ACC112 (cell line): Measurements from ENCODE around the gene ELP2.
"Not testable (repeated sequence)": the region's sequence is repeated elsewhere in the genome, so short reads cannot be mapped to it uniquely, and the experiment has no call there.

Source experiments
- H2AFZ ChIP-seq: fragments of 200-600 bp; sonication (generic); one replicate; pipeline ENCODE4 v1.6.0; 2017; ENCODE audit warnings: antibody characterized with exemption, low read length; ENCODE audit not compliant: unreplicated experiment
- H3K27ac ChIP-seq: fragments of 200-600 bp; sonication (generic); 2 replicates; pipeline ENCODE4 v1.5.1; 2014; ENCODE audit warnings: low read depth, mild to moderate bottlenecking, antibody characterized with exemption, low read length, moderate library complexity
- H3K27me3 ChIP-seq: fragments of 200-600 bp; sonication (generic); 2 replicates; pipeline ENCODE4 v1.6.1; 2014; ENCODE audit warnings: mild to moderate bottlenecking, antibody characterized with exemption, low read length, moderate library complexity, mixed read lengths; ENCODE audit not compliant: insufficient read depth
- H3K36me3 ChIP-seq: fragments of 200-600 bp; sonication (generic); 2 replicates; pipeline ENCODE4 v1.6.1; 2016; ENCODE audit warnings: mild to moderate bottlenecking, antibody characterized with exemption, low read length, moderate library complexity, mixed read lengths; ENCODE audit not compliant: insufficient read depth
- H3K4me1 ChIP-seq: fragments of 200-600 bp; sonication (generic); one replicate; pipeline ENCODE4 v1.6.1; 2016; ENCODE audit warnings: low read length, mixed read lengths; ENCODE audit not compliant: insufficient read depth, unreplicated experiment, control insufficient read depth
- H3K4me3 ChIP-seq: fragments of 200-600 bp; sonication (generic); 2 replicates; pipeline ENCODE4 v1.5.1; 2014; ENCODE audit warnings: mild to moderate bottlenecking, low read depth, low read length
- H3K79me2 ChIP-seq: fragments of 200-600 bp; sonication (generic); one replicate; pipeline ENCODE4 v1.6.0; 2016; ENCODE audit warnings: low read length; ENCODE audit not compliant: control insufficient read depth, unreplicated experiment, insufficient read depth

Gene ELP2, protein sequence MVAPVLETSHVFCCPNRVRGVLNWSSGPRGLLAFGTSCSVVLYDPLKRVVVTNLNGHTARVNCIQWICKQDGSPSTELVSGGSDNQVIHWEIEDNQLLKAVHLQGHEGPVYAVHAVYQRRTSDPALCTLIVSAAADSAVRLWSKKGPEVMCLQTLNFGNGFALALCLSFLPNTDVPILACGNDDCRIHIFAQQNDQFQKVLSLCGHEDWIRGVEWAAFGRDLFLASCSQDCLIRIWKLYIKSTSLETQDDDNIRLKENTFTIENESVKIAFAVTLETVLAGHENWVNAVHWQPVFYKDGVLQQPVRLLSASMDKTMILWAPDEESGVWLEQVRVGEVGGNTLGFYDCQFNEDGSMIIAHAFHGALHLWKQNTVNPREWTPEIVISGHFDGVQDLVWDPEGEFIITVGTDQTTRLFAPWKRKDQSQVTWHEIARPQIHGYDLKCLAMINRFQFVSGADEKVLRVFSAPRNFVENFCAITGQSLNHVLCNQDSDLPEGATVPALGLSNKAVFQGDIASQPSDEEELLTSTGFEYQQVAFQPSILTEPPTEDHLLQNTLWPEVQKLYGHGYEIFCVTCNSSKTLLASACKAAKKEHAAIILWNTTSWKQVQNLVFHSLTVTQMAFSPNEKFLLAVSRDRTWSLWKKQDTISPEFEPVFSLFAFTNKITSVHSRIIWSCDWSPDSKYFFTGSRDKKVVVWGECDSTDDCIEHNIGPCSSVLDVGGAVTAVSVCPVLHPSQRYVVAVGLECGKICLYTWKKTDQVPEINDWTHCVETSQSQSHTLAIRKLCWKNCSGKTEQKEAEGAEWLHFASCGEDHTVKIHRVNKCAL

DNA sequence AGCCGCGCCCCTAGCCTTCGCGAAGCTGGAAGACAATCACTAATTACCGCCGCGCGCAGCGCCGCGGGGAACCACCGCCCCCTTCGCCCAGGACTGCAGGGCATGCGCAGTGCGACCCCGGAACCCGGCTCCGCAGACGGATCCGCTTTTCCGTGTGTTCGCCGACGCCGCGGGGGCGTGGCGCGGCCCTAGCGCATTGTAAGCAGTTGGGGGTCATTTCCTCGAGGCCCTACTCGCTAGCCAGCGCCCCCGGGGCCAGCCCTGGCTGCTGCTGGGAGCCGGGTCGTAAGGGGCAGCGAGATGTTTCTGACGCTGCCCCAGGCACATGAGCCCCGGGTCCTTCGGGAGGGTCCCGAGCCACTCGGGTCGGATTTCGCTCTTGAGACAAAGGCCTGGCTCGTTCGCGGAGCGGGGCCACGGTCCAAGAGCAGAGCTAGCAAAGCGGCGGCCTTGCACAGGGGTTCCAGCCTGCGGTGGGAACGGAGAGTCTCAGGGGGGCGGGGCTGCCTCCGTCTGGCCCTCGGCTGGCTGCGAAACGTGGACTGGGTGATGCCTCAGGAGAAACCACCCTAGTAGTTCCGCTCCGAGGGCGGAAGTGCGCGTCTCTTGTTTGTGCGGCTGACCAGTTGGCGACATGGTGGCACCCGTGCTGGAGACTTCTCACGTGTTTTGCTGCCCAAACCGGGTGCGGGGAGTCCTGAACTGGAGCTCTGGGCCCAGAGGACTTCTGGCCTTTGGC lies at the start of gene ELP2, which contains the start of gene SLC39A6:
Gene ELP2 (plus strand): TSS at position 600 of the 739 bp plus-strand sequence. CDS start 35 bp downstream, at position 635.
Gene SLC39A6 (minus strand): TSS at position 41 of the 739 bp plus-strand sequence. CDS start 2,333 bp downstream, outside the sequence.
- Histone ChIP-seq H3K79me2 (peaks cover 57% of the 10 kb centered on the region), H2AFZ (peak within 1 kb of the TSS; percentile 100), H3K4me1 (peaks cover 17% of the 10 kb centered on the region), H3K27me3 (no peaks in the 10 kb centered on the region), H3K27ac (peak within 1 kb of the TSS; percentile 91), H3K36me3 (0 out of 2 replicates have a peak, but pooled peaks cover 1% of the 10 kb centered on the region), H3K4me3 (peak within 1 kb of the TSS; percentile 99)

DNA sequence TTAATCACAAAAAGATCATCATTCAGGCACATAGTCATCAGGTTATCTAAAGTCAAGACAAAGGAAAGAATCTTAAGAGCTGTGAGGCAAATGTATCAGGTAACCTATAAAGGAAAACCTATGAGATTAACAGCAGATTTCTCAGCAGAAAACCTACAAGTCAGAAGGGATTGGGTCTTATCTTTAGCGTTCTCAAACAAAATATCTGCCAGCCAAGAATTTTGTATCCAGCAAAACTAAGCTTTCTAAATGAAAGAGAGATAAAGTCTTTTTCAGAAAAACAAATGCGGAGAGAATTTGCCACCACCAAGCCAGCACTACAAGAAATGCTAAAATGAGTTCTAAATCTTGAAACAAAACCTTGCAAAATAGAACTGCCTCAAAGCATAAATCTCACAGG lies 48.6 kb upstream of the ELP2 start:
- not testable (repeated sequence) for H3K4me3 ChIP-seq, H3K27ac ChIP-seq, H3K27me3 ChIP-seq, H3K79me2 ChIP-seq, H3K36me3 ChIP-seq, H3K4me1 ChIP-seq, H2AFZ ChIP-seq

DNA sequence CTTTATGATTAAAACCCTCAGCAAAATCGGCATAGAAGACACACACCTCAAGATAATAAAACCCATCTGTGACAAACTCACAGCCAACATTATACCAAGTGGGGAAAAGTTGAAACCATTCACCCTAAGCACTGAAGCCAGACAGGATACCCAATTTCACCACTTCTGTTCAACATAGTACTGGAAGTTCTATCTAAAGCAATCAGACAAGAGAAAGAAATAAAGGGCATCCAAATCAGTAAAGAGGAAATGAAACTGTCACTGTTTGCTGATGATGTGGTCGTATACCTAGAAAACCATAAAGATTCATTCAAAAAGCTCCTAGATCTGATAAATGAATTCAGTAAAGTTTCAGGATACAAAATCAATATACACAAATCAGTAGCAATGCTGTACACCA lies 46.0 kb upstream of the ELP2 start:
- no peak overlapping the region for H3K4me3 ChIP-seq
- no peak overlapping the region for H2AFZ ChIP-seq
- no peaks in the 10 kb centered on the region for H3K79me2 ChIP-seq
- no peak overlapping the region for H3K27ac ChIP-seq
- H3K27me3 ChIP-seq = peaks cover 5% of the 10 kb centered on the region; the same call in 1 of the 2 replicates
- H3K4me1 ChIP-seq = no peaks in the 10 kb centered on the region
- H3K36me3 ChIP-seq = no peaks in the 10 kb centered on the region

DNA sequence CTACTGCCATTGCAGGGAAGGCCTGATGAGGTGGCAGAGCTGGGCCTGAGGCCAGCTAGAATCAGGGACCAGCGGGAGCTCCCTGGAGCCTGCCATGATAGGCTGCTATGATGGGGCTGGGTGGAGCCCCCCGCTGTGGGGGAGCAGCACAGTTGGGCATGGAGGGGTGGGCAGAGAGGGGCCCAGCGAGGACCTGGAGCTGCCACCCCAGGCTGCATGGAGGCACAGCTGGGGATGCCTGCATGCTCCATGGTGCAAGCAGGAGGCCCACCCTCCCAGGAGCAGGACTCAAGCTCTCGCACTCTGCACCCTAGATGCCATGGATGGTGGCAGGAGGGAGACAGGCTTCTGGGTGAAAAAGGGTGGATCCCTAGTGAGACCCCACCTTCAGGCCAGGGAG lies 44.5 kb upstream of the ELP2 start:
- H3K27ac ChIP-seq = no peak overlapping the region
- H3K4me1 ChIP-seq = no peaks in the 10 kb centered on the region
- no peak overlapping the region for H3K4me3 ChIP-seq
- no peaks in the 10 kb centered on the region for H3K36me3 ChIP-seq
- H3K79me2 ChIP-seq = no peaks in the 10 kb centered on the region
- no peak overlapping the region for H2AFZ ChIP-seq
- H3K27me3 ChIP-seq = peaks cover 3% of the 10 kb centered on the region; the same call in 1 of the 2 replicates

DNA sequence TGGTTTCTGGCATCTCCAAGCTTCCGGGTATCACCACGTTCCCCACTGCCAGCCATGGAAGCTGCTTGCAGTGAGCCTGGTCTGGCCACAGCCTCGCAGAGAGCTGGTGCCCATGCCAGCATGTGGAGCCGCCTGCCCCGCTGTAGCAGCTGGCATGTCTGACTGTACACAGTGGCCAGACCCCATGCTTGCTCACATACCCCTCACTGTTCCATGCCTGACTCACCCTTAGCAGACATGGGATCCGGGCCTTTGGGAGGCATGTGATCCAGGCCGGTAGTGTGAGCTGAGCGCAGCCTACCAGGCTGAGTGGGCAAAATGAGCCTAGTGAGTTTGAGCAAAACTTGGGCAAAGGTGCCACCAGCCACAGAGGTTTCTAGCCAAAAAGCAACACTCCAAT lies 43.5 kb upstream of the ELP2 start:
- Histone ChIP-seq H3K79me2 (no peaks in the 10 kb centered on the region), H3K27me3 (no peaks in the 10 kb centered on the region; the same call in 1 of the 2 replicates), H3K27ac (no peak overlapping the region), H3K4me3 (no peak overlapping the region), H3K36me3 (no peaks in the 10 kb centered on the region), H3K4me1 (no peaks in the 10 kb centered on the region), H2AFZ (no peak overlapping the region)

DNA sequence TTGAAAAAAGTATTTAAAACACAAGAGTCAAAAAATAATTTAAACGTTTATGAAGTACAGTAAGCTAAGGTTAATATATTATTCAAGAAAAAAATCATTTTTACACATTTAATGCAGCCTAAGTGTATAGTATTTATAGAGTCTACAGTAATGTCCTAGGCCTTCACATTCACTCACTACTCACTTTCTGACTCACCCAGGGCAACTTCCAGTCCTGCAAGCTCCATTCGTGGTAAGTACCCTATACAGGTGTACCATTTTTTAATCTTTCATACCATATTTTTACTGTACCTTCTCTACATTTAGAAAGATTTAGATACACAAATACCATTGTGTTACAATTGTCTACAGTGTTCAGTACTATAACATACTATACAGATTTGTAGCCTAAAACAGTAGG lies 41.4 kb upstream of the ELP2 start:
- H3K79me2 ChIP-seq = no peaks in the 10 kb centered on the region
- no peak overlapping the region for H3K27ac ChIP-seq
- H3K36me3 ChIP-seq = no peaks in the 10 kb centered on the region
- H3K4me3 ChIP-seq = no peak overlapping the region
- H3K27me3 ChIP-seq = no peaks in the 10 kb centered on the region
- H3K4me1 ChIP-seq = no peaks in the 10 kb centered on the region
- H2AFZ ChIP-seq = no peak overlapping the region

DNA sequence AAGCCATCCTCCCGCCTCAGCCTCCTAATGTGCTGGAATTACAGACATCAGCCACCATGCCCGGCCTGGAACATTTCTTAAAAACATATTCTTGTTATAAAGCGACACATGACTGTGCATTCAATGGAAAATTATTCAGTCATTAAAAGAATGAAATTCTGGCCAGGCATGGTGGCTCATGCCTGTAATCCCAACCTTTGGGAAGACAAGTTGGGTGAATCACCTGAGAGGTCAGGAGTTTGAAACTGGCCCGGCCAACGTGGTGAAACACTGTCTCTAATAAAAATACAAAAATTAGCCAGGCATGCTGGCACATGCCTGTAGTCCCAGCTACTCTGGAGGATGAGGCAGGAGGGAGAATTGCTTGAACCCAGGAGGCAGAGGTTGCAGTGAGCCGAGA lies 40.7 kb upstream of the ELP2 start:
- no peak overlapping the region for H3K4me3 ChIP-seq
- H3K27me3 ChIP-seq = no peaks in the 10 kb centered on the region
- H2AFZ ChIP-seq = no peak overlapping the region
- no peaks in the 10 kb centered on the region for H3K4me1 ChIP-seq
- no peaks in the 10 kb centered on the region for H3K79me2 ChIP-seq
- H3K27ac ChIP-seq = no peak overlapping the region
- no peaks in the 10 kb centered on the region for H3K36me3 ChIP-seq

DNA sequence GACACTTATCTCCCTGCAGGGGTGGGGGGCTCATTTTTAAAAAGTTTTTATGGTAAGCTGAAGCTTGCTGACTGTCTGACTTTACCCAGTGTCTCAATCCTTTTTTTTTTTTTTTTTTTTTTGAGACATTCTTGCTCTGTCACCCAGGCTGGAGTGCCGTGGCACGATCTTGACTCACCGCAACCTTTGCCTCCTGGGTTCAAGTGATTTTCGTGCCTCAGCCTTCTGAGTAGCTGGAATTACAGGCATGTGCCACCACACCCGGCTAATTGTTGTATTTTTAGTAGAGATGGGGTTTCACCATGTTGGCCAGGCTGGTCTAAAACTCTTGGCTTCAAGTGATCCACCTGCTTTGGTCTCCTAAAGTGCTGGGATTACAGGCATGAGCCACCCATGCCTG lies 37.6 kb upstream of the ELP2 start:
- H3K36me3 ChIP-seq, H3K4me1 ChIP-seq, H2AFZ ChIP-seq, H3K79me2 ChIP-seq, H3K4me3 ChIP-seq, H3K27ac ChIP-seq, H3K27me3 ChIP-seq: not testable (repeated sequence)

DNA sequence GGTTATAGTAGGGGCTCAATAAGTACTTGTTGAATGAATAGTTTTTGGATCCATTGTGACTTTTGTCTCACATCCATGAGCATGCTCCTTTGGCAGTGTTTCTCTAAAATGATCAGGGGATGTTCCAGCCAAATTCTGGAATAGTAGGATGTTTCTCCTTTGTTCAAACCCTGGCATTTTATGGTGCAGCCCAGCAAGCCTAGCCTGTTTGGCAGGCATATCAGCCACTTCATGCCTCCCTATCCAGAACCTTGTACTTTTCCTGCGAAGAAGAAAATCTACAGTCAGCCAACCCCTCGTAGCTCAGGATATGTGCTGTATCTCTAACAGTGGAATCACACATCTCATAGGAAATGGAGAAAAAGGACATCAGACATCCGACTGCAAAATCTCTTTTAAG lies 35.3 kb upstream of the ELP2 start:
- Histone ChIP-seq H2AFZ (no peak overlapping the region), H3K27ac (no peak overlapping the region), H3K79me2 (no peaks in the 10 kb centered on the region), H3K27me3 (no peaks in the 10 kb centered on the region), H3K4me3 (no peak overlapping the region), H3K36me3 (no peaks in the 10 kb centered on the region), H3K4me1 (no peaks in the 10 kb centered on the region)

DNA sequence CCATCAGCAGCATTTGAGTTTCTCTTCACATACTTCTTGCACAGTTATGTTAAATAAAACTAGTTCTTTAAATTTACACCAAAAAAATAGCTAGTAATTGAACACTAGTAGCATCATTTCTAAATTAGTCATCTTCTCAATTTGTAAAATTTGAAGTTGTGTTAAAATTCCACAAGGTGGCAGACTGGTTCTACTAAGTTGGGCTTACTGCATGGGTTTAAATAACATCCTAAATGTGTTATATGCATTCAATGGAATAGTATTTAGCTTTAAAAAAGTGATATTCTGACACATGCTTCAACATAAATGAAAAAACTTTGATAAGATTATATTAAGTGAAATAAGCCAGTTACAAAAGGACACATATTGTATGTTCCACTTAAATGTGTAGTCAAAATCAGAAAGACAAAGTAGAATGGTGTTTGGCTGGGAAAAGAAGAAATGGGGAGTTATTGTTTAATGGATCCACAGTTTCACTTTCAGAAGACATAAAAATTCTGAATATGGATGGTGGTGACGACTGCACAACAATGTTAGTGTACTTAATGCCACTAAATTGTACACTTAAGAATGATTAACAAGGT lies 33.7 kb upstream of the ELP2 start:
- no peak overlapping the region for H3K27ac ChIP-seq
- H2AFZ ChIP-seq = no peak overlapping the region
- H3K4me1 ChIP-seq = no peaks in the 10 kb centered on the region
- no peaks in the 10 kb centered on the region for H3K36me3 ChIP-seq
- H3K4me3 ChIP-seq = no peak overlapping the region
- H3K79me2 ChIP-seq = no peaks in the 10 kb centered on the region
- no peaks in the 10 kb centered on the region for H3K27me3 ChIP-seq
